Activated CD8-positive, alpha-beta memory T cell treated with anti-CD3 and anti-CD28 coated beads for 4 hours (primary cell): Measurements from ENCODE around the gene PLPPR1.
"Not testable (repeated sequence)": the region's sequence is repeated elsewhere in the genome, so short reads cannot be mapped to it uniquely, and the experiment has no call there.

Experiments
- DNase-seq, 2 donors: peaks; one replicate each; pipeline ENCODE4 v3.0.0-alpha.2; 2020; ENCODE audit warnings: low read depth in 2 of 2

The PLPPR1 gene

DNA sequence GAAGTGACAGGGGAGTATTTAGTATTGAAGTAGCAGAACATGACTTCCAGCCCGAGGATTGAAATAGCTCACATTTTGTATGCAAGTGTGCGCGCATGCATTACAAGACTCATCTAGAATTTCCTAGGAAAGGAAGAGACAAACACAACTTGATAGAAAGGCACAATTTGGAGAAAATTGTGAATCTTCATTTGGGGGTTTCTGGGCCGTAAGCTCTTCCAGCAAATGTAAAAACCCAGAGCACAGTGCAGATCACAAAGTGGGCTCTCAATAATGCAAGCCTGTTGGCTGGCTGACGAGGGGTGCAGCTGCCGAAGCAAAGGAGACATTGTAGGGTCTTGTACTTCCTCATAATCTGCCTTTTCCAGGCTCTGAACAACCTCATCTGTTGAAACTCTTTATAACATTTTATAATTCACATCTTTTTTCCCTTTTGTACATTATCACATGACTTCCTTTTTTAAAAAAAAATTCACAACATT is 247.3 kb downstream of the PLPPR1 start:
- DNase-seq = no peak

DNA sequence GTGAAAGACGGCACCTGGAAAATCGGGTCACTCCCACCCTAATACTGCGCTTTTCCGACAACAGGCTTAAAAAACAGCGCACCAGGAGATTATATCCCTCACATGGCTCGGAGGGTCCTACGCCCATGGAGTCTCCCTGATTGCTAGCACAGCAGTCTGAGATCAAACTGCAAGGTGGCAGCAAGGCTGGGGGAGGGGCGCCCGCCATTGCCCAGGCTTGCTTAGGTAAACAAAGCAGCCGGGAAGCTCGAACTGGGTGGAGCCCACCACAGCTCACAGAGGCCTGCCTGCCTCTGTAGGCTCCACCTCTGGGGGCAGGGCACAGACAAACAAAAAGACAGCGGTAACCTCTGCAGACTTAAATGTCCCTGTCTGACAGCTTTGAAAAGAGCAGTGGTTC is 262.5 kb downstream of the PLPPR1 start:
- not testable (repeated sequence) for DNase-seq

DNA sequence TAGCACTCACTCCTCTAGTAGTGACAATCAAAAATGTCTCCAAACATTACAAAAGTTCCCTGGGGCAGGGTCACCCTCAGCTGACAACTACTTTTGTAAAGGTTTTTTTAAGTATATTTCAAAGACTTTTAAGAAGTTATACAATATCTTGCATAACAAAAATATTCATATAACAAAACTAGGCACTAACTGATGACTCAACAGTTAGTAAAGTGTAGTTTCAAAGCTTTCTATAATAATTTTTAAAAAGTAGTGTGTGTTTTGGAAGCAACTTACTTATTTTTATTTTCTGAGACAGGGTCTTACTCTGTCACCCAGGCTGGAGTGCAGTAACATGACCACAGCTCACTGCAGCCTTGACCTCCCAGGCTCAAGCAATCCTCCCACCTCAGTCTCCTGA is 271.4 kb downstream of the PLPPR1 start:
- DNase-seq = no peak

DNA sequence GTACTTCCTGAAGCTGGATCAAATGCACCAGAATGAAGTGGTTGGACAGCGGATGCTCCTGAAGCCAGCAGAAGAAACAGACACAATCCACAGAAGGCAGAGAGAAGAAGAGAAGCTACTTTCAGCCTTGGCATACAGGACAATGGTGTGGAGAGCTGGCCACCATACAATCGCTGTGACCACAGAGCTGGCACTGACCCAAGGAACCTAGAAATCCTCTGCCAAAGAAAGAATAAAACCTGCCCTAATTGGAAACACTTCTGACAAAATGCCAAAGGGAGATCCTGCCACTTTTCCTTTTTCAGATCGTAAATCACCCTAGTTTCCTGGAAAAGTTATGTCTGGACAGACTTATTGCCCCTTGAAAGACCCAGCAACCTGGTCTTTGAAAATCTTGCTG is 278.5 kb downstream of the PLPPR1 start:
- no peak for DNase-seq

DNA sequence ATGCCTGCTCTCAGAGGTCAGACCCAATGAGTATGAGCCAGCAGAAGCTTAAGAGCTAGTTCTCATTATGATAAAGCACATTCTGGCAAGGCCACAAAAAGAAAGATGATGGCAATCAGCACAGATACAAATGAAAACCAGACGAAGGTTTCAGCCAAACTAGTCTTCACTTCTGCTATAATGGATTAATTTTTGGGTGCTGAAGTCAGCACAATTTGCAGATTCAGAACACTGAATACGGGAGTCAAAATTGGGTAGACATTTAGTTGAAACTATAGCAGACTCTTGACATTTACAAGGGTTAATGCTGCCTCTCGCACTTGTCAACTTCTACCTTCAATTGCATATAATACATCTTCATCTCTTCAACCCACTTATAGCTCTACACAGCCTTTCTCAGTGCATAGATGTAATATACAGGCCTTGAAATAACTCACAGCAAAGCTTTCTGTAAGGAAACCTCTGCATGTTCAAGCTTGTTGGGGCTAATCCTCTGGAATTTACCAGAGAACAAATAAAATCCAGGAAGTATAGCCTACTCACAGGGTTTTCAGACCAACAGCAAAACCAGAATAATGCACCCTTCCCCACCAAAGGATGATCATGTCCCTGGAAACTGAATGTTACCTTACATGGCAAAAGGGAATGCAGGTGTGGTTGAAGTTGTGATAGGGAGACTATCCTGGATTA is 279.1 kb downstream of the PLPPR1 start:
- no peak for DNase-seq

DNA sequence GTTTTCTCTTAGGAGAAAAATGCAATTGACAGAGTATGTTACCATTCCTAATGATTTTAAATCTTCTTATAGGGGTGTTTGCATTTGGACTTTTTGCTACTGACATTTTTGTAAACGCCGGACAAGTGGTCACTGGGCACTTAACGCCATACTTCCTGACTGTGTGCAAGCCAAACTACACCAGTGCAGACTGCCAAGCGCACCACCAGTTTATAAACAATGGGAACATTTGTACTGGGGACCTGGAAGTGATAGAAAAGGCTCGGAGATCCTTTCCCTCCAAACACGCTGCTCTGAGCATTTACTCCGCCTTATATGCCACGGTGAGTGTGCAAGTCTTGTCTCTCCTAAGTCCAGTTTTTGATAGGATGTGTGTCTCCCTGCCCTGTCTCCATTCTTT is 280.6 kb downstream of the PLPPR1 start:
- DNase-seq = no peak

DNA sequence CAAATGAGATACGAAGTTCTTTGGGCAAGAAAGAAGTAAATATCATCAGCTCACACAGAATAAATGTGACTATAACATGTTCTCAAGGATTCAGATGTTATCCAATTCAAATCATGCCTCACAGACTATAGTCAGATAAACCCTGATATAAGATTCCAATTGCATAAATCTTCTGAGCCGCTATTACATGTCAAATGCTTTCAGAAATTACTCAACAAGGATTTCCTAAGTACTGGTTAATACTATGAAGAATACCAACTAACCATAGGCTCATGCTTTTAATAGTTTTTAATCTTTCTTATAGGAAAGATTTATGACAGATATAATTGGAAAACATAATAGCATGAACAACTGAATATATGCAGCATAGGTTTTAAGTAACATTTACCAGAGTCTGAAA is 282.7 kb downstream of the PLPPR1 start:
- DNase-seq = no peak

DNA sequence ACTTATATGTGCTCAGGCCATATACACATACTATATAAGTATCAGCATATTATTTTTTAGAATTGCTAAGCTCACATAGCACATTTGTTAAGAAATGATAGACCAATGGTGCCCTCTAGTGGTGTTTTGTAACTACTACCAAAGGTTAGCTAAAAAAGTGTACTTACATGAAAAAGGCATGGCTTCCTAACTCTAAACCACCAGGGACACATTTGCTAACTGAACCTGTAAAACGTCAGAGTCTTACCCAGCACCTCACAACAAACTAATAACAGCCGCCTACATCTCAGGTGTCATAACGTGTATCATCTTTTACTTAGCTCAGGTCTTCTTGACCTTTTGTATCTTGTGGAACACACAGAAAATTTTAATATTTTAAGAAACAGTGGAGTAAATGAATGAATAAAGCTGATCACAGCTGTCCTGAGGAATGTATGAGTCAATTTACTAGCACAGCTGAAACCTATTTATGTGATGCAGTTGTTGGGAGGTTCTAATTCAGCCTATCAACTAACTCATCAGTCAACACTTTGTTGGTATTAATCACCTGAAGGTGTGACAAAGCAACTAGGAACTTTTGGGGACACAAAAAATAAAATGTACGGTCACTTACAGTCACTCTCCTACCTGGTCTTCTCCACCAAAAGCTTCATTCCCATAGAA is 283.4 kb downstream of the PLPPR1 start:
- no peak for DNase-seq

DNA sequence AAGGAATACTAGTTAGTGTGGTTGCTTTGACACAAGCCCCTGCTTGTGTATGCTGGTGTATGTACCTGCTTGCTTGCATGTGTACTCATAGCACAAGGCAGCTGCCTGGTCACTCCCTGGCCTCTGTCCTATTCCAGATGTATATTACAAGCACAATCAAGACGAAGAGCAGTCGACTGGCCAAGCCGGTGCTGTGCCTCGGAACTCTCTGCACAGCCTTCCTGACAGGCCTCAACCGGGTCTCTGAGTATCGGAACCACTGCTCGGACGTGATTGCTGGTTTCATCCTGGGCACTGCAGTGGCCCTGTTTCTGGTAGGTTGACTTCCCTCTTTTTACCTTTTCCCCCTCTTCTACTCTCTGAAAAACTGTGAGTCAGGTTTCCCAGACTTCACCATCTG is 284.1 kb downstream of the PLPPR1 start:
- no peak for DNase-seq

DNA sequence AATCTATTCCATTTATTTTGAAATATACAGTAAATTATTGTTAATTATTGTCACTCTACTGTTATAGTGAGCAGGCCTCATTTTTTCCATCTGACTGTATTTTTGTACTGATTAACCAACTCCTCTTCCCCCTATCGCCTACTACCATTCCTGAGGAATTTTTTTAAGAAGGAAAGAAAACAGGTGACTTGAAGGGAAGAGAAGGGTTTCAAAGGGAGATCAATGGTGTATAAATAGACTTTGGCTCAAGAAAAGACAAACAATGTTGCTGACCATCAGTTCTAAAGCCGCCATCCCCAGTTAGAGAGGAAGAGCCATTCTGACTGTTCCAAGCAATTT is 286.6 kb downstream of the PLPPR1 start:
- DNase-seq = no peak

DNA sequence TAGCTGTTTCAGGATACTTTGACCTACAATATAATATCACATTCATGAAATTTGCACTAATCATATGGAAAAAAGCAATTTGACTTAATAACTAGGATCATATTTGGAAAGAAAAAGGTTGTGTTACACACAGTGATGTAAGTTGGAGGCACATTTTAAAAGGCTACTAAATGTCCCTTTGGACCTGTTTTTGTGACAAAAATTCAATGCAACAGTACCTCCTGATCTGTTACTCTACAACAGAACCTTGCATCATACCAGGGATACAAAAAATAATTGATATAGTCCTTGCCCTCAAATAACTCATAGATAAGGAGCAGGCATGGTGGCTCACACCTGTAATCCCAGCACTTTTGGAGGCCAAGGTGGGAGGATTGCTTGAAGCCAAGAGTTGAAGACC is 289.2 kb downstream of the PLPPR1 start:
- DNase-seq = no peak

DNA sequence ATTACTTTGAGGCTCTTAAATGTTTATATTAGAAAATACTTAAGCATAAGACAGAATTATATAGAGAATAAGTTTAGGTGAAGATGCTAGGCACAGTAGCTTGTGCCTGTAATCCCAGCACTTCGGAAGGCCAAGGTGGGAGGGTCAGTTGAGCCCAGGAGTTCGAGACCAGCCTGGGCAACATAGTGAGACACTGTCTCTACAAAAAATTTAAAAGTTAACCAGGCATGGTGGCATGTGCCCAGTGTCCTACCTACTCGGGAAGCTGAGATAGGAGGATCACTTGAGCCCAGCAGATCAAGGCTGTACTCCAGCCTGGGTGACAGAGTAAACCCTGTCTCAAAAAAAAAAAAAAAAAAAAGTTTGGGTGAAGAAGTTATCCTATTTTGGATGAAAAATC is 294.6 kb downstream of the PLPPR1 start:
- DNase-seq = no peak

DNA sequence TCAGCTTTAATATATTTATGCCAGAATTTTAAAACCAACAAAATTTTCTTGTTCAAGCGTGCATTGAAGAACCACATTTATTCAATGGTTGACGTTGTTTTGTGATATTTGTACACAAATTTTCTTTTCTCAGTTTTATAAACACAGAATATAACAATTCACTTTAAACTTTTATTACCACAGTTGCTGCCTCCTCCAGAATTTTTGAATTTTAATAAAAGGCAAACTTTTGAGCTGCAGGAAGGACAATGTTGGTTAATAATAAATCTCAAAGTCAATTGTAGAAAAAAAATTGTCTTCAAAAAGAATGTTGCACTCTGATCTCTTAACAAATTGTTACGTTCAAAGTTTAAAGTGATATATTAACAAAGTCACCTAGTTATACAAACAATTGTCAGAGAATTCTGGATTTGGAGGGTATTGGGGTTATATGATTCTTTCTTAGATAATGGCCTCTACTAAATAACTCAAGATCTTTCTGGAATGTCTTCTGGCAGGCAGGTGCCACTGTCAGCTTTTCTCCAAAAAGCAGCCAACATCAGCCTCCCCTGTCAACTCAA is 295.8 kb downstream of the PLPPR1 start:
- DNase-seq = no peak

DNA sequence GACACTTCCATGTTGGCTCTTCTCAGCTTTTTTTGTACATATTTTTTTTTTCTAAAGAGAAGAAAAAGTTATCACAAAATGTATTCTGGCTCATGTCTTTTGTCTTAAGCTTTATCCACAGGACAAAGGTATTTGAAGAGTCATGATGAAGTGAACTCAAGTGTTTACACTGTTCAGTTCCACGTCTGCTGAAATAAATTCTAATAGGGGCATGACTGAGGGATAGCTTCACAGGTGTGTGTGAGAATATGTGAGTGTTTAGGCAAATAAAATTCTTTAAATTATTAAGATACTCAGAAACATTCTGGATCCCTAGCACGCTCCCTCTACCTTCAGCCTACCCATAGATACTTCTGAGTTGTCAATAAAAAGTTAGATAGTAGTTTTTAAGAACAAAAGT is 296.5 kb downstream of the PLPPR1 start:
- no peak for DNase-seq

DNA sequence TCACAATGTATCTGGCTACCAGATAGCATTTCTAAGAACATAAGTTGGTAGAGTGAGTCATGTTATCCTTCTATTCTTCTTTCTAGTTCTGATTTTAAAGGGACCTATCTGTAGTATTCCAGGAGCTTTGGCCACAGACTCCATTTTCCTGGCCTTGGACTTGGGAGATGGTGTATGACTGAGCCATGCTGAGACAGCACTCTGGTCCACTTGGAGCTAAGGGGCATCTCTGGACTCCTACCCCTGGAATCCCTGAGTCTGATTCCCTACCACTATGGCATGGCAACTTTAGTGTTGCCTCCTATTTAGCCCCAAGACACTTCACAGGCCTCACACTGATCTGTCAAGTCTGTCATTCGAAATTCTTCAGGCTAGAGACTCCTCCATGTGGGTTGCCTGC is 297.5 kb downstream of the PLPPR1 start:
- DNase-seq = no peak

DNA sequence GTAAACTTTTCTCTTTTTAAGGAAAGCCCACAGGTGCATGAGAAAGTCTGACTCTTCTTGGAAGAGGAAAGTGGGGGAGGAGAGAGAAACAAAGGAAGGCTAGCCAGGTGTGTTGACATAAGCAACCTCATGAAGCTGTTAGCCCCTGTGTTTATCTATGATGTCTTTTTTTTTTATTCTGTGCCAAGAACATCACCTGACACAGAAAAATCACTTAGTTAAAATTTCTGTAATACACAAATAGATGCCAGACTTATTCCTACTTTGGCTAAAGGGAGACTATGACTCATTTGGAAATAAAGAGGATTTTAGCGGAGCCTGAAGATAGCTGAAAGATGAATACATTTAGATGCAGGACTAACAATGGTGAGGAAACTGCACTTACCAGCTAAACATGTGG is 298.0 kb downstream of the PLPPR1 start:
- no peak for DNase-seq

DNA sequence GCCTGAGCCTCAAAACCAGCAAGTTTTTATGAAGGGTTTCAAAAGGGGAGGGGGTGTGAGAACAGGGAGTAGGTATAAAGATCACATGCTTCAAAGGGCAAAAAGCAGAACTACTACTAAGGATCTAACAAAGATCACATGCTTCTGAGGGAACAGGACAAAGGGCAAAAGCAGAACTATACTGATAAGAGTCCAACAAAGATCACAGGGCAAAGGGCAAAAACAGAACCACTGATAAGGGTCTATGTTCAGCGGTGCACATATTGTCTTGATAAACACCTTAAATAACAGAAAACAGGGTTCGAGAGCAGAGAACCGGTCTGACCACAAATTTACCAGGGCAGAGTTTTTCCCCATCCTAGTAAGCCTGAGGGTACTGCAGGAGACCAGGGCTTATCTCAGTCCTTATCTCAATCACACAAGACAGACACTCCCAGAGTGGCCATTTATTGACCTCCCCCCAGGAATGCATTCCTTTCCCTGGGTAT is 298.9 kb downstream of the PLPPR1 start:
- not testable (repeated sequence) for DNase-seq

DNA sequence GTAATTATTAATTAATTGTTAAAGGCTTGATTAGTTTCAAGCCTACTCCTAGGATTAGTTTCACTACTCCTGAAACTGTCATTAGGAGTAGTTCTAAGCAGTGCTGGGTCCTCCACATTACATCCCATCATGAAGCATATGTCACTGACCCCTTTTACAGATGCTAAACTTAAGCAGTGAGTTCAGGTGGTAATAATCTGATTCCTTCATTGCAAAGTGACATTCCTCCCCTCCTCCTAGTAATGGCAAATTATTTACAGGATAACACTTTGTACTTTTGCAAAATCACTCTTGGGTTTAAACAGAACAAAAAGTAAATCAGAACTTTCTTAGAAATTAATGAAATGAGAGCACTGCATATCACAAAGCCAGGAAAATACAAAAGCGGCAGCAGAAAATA is 303.8 kb downstream of the PLPPR1 start:
- no peak for DNase-seq

DNA sequence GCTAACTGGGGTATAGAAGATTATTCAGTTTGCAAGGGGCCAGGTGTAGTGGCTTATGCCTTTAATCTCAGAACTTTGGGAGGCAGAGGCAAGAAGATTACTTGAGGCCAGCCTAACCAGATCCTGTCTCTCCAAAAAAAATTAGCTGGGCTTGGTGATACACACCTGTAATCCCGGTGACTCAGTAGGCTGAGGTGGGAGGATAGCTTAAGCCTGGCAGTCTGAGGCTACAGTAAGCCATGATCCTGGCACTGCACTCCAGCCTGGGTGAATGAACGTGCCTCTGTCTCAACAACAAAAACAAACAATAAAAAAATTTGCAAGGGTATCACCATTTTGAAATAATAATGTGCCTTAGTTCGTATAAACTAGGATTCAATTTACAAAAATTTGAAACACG is 305.0 kb downstream of the PLPPR1 start:
- no peak for DNase-seq

DNA sequence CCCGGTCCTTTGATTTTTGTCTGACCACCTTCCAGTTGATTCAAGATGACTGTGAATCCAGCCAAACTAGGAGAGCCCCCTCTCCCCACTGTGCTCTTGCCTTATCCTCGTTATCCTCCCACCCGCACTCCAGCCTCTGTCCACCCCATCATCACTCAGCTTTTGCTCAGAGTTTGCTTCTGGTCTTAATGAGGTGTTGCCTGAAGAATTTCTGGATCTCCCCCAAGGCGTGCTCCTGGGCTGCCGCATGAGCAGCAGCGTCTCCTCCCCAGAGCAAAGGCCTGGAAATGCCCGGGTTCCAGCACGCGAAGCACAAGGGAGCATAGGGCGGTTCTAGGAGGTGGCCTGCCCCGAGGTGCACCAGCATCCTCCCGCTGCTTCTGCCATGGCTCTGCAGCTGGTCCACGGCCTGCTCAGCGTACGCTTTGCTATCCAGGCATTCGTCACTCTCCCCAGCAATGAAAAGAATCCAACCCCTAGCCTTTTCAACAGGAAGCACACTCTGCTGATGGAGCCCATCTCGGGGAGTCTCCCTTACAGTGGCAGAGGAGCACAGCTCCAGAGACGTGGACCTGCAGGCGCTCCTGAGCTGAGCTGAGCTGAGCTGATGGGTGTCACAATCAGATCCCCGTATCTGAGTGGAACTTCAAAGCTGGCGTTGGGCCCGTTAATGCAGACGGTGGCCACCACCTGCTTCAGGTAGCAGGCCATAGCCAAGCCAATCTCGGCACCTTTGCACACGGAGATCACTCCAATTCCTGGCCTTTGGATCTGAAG is 305.6 kb downstream of the PLPPR1 start:
- no peak for DNase-seq

DNA sequence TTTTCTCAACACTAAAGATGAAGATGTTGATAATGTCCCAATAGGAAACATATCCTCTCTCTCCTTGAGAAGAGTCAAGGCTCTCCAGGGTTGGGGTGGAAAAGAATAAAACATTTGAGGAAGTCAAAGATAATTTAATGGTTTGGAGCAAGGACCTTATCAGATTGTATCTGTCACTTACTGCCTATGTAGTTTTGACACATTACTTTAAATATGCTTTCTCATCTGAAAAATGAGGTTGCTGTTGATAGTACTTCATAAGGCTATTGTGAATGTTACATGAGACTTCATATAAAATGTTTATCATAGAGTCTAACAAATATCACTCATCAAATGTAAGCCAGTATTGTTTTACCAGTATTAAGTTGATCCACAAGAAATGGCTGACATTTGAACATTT is 307.6 kb downstream of the PLPPR1 start:
- DNase-seq = no peak

DNA sequence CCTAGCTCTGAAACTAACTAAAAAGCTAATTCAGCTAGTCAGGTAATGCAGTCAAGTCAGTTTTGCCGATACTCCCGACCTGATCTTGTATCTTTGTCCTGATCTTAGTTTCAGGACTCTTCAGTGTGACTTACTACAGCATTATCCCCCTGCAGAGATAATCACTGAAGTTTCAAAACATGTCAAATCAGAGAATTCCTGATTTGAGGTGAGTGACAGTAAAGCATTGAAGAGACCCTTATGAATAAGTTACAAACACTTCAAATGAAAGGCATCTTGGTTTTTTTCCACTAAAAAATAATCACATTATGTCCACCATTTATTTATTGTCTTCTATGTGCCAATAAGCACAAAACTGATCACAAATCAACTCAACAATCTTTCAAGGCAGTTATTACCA is 308.7 kb downstream of the PLPPR1 start:
- DNase-seq = no peak

DNA sequence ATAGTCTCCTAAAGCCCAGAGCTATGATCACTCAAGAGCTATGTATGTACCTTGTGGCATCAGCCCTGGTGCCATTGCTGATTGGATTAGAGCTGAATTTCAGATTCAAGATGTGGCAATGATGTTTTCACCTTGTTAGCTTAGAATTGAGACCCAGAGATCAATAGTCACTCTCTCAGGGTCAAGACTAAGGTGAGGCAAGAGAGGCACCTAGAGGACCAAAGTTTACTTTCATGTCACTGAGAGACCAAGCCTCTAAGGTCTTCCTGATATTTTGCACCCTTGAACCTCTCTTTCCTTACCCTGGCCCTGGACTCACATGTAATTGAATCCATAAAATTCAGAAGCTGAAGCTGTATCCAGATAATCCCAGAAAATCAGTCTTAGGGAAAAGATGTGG is 313.4 kb downstream of the PLPPR1 start:
- no peak for DNase-seq
